H1 (cell line): ENCODE results near the gene CSNK1A1. TPM values are rescaled to one million over a fixed set of nuclear protein-coding genes. Genes with fewer than 3 reads are reported as not detected.

Experiments
- CTCF ChIA-PET: fragments of 300-600 bp; sonication (Branson Sonifier 250); formaldehyde crosslinking; loops from one replicate; lab custom pipeline; 2021; ENCODE audit not compliant: partially characterized antibody; lab: Charles Lee
- POLR2A ChIA-PET: fragments of 300-600 bp; sonication (Branson Sonifier 250); formaldehyde crosslinking; loops from one replicate; lab custom pipeline; 2021; ENCODE audit warnings: inconsistent platforms; ENCODE audit not compliant: partially characterized antibody; lab: Charles Lee
- DNase-seq, 2 experiments: peaks; one replicate each; pipeline versions ENCODE4 v3.0.0 to v3.0.0-alpha.2; 2010 to 2022; ENCODE audit warnings: low spot score in 2 of 2, low read depth in 1 of 2, mixed read lengths in 1 of 2
- FAIRE-seq: peaks from 2 replicates; lab custom pipeline; 2011; peaks lifted over from hg19 to GRCh38; lab: Jason Lieb, UNC
- H2AFZ ChIP-seq: 2 replicates; pipeline ENCODE4 v1.8.1; 2012; ENCODE audit warnings: low read length, inconsistent platforms
- H2AK5ac ChIP-seq: 2 replicates; pipeline ENCODE4 v1.6.1; 2013; ENCODE audit warnings: low read depth, low read length
- H2BK120ac ChIP-seq: replicated peaks from 2 replicates; pipeline ENCODE3; 2013; ENCODE audit warnings: low read depth, low read length, inconsistent platforms
- H2BK12ac ChIP-seq: 2 replicates; pipeline ENCODE4 v1.6.1; 2013; ENCODE audit warnings: low read depth, low read length
- H2BK15ac ChIP-seq: 2 replicates; pipeline ENCODE4 v1.6.1; 2013; ENCODE audit warnings: low read length
- H2BK20ac ChIP-seq: 2 replicates; pipeline ENCODE4 v1.6.1; 2013; ENCODE audit warnings: low read length
- H2BK5ac ChIP-seq: 2 replicates; pipeline ENCODE4 v1.6.1; 2013; ENCODE audit warnings: low read depth, low read length
- H3K14ac ChIP-seq: 2 replicates; pipeline ENCODE4 v1.6.1; 2013; ENCODE audit warnings: inconsistent platforms; ENCODE audit not compliant: insufficient read length
- H3K18ac ChIP-seq: 2 replicates; pipeline ENCODE4 v1.6.1; 2013; ENCODE audit warnings: low read length; ENCODE audit errors: extremely low read depth
- H3K23ac ChIP-seq: 2 replicates; pipeline ENCODE4 v1.6.1; 2013; ENCODE audit warnings: inconsistent platforms; ENCODE audit not compliant: insufficient read length
- H3K23me2 ChIP-seq: 2 replicates; pipeline ENCODE4 v1.6.1; 2013; ENCODE audit warnings: low read depth, low read length
- H3K27ac ChIP-seq: 2 replicates; pipeline ENCODE4 v1.6.1; 2011; ENCODE audit warnings: low read depth, low read length, inconsistent platforms
- H3K27me3 ChIP-seq, 4 experiments: replicated peaks in 1 of 4; 1 replicate in 1 of 4; 2 replicates in 3 of 4; pipeline versions ENCODE4 v1.6.1 to v1.8.1; 2011 to 2013; ENCODE audit warnings: low read length in 3 of 4, mild to moderate bottlenecking in 3 of 4, inconsistent platforms in 2 of 4, mixed read lengths in 2 of 4, moderate library complexity in 1 of 4; ENCODE audit not compliant: control insufficient read depth in 3 of 4, insufficient read depth in 3 of 4; ENCODE audit errors: extremely low read depth in 1 of 4
- H3K36me3 ChIP-seq, 4 experiments: 2 replicates each; pipeline versions ENCODE4 v1.6.1 to v1.8.1; 2011 to 2013; ENCODE audit warnings: mild to moderate bottlenecking in 4 of 4, low read length in 3 of 4, moderate library complexity in 2 of 4, control low read depth in 1 of 4, inconsistent platforms in 1 of 4; ENCODE audit not compliant: insufficient read depth in 4 of 4, control insufficient read depth in 2 of 4
- H3K4ac ChIP-seq: replicated peaks from 2 replicates; pipeline ENCODE3; 2013; ENCODE audit warnings: low read length, low read depth, mixed read lengths, inconsistent platforms; ENCODE audit not compliant: insufficient read length
- H3K4me1 ChIP-seq, 4 experiments: replicated peaks in 1 of 4; 1 replicate in 1 of 4; 2 replicates in 3 of 4; pipeline versions ENCODE4 v1.6.1 to v1.8.1; 2011 to 2013; ENCODE audit warnings: low read length in 3 of 4, inconsistent platforms in 2 of 4, mixed read lengths in 1 of 4; ENCODE audit not compliant: insufficient read depth in 4 of 4, control insufficient read depth in 3 of 4
- H3K4me2 ChIP-seq, 2 experiments: 2 replicates each; pipeline versions ENCODE4 v1.6.1 to v1.8.1; 2011 to 2013; ENCODE audit warnings: low read depth in 2 of 2, low read length in 2 of 2, control low read depth in 1 of 2, inconsistent platforms in 1 of 2, mild to moderate bottlenecking in 1 of 2; ENCODE audit not compliant: insufficient read depth in 1 of 2
- H3K4me3 ChIP-seq, 4 experiments: fragments of 200-600, 300-600 bp in 1 of 4; sonication (generic), shearing (Covaris generic), sonication (Bioruptor Twin) in 1 of 4; 2 replicates each; pipeline versions ENCODE4 v1.5.1 to v1.8.1; 2011 to 2016; ENCODE audit warnings: low read length in 4 of 4, low read depth in 3 of 4, control low read depth in 2 of 4, inconsistent platforms in 2 of 4, mild to moderate bottlenecking in 2 of 4, mixed read lengths in 1 of 4, moderate library complexity in 1 of 4; ENCODE audit not compliant: insufficient read depth in 2 of 4; ENCODE audit errors: extremely low read depth in 1 of 4
- H3K56ac ChIP-seq: replicated peaks from 2 replicates; pipeline ENCODE3; 2013; ENCODE audit warnings: low read depth, mild to moderate bottlenecking, mixed read lengths, low read length, inconsistent platforms; ENCODE audit not compliant: insufficient read length
- H3K79me1 ChIP-seq: 2 replicates; pipeline ENCODE4 v1.6.1; 2013; ENCODE audit warnings: low read depth, low read length, control low read depth
- H3K79me2 ChIP-seq, 2 experiments: 2 replicates each; pipeline versions ENCODE4 v1.6.1 to v1.8.1; 2012 to 2013; ENCODE audit warnings: low read length in 2 of 2, mild to moderate bottlenecking in 2 of 2, inconsistent platforms in 1 of 2; ENCODE audit not compliant: insufficient read depth in 2 of 2, control insufficient read depth in 1 of 2
- H3K9ac ChIP-seq, 4 experiments: replicated peaks in 1 of 4; 1 replicate in 1 of 4; 2 replicates in 3 of 4; pipeline versions ENCODE4 v1.6.1 to v1.8.1; 2011 to 2013; ENCODE audit warnings: low read depth in 3 of 4, low read length in 3 of 4, control low read depth in 2 of 4, mild to moderate bottlenecking in 2 of 4, moderate library complexity in 2 of 4, inconsistent platforms in 1 of 4; ENCODE audit errors: extremely low read depth in 1 of 4
- H3K9me3 ChIP-seq, 2 experiments: 2 replicates each; pipeline versions ENCODE4 v1.6.1 to v1.8.1; 2012 to 2013; ENCODE audit warnings: mild to moderate bottlenecking in 2 of 2, moderate library complexity in 2 of 2, control low read depth in 1 of 2, inconsistent platforms in 1 of 2, low read depth in 1 of 2, low read length in 1 of 2, mixed read lengths in 1 of 2; ENCODE audit not compliant: insufficient read depth in 2 of 2
- H4K20me1 ChIP-seq, 2 experiments: replicated peaks in 1 of 2; 2 replicates each; pipeline versions ENCODE3 to v1.8.1; 2011 to 2013; ENCODE audit warnings: inconsistent platforms in 2 of 2, low read length in 2 of 2, mild to moderate bottlenecking in 1 of 2; ENCODE audit not compliant: insufficient read depth in 2 of 2, control insufficient read depth in 1 of 2
- H4K5ac ChIP-seq: 2 replicates; pipeline ENCODE4 v1.6.1; 2013; ENCODE audit warnings: low read length, low read depth, mixed read lengths, inconsistent platforms; ENCODE audit not compliant: insufficient read length
- H4K8ac ChIP-seq: 2 replicates; pipeline ENCODE4 v1.8.0; 2013; ENCODE audit warnings: mild to moderate bottlenecking, moderate library complexity, low read length, inconsistent platforms; ENCODE audit not compliant: insufficient read depth; ENCODE audit errors: extremely low read depth
- H4K91ac ChIP-seq: replicated peaks from 2 replicates; pipeline ENCODE3; 2013; ENCODE audit warnings: low read length, mixed read lengths, inconsistent platforms; ENCODE audit not compliant: insufficient read length
- CHD1 ChIP-seq: IDR thresholded peaks from 2 replicates; pipeline ENCODE4 v1.6.1; 2012; ENCODE audit warnings: low read depth, low read length, improper control_type of control experiment
- CHD2 ChIP-seq: IDR thresholded peaks from 2 replicates; pipeline ENCODE4 v1.6.1; 2012; ENCODE audit warnings: low read length, improper control_type of control experiment
- GTF2F1 ChIP-seq: IDR thresholded peaks from 2 replicates; pipeline ENCODE4 v1.6.1; 2012; ENCODE audit warnings: low read depth, low read length, improper control_type of control experiment, borderline replicate concordance
- HDAC6 ChIP-seq: IDR thresholded peaks from one replicate; pipeline ENCODE4 v1.7.1; 2012; ENCODE audit warnings: low read depth, mild to moderate bottlenecking, inconsistent platforms, low read length, moderate library complexity
- JUND ChIP-seq: IDR thresholded peaks from 2 replicates; pipeline ENCODE4 v1.6.1; 2011; ENCODE audit warnings: mild to moderate bottlenecking, improper control_type of control experiment, low read length
- KDM5A ChIP-seq: fragments of 200-600 bp; IDR thresholded peaks from 2 replicates; pipeline ENCODE4 v1.7.1; 2012; ENCODE audit warnings: mild to moderate bottlenecking, low read length, inconsistent platforms, mixed read lengths
- POU5F1 ChIP-seq: IDR thresholded peaks from 2 replicates; pipeline ENCODE4 v1.6.1; 2011; ENCODE audit warnings: low read depth, mild to moderate bottlenecking, low read length, moderate library complexity
- RFX5 ChIP-seq: IDR thresholded peaks from 2 replicates; pipeline ENCODE4 v1.6.1; 2011; ENCODE audit warnings: low read depth, low read length, improper control_type of control experiment, borderline replicate concordance
- RNF2 ChIP-seq: fragments of 200-900, 300-1000 bp; sonication (generic); IDR thresholded peaks from 2 replicates; pipeline ENCODE4 v1.7.1; 2016; ENCODE audit warnings: borderline replicate concordance, low read depth, mild to moderate bottlenecking, antibody characterized with exemption, low read length; ENCODE audit not compliant: poor library complexity, severe bottlenecking; ENCODE audit errors: missing control alignments
- SP1 ChIP-seq: IDR thresholded peaks from 2 replicates; pipeline ENCODE4 v1.6.1; 2011; ENCODE audit warnings: low read depth, low read length
- SP2 ChIP-seq: IDR thresholded peaks from 2 replicates; pipeline ENCODE4 v1.6.1; 2012; ENCODE audit warnings: mild to moderate bottlenecking, low read length, inconsistent platforms
- SRF ChIP-seq: IDR thresholded peaks from 2 replicates; pipeline ENCODE4 v1.6.1; 2011; ENCODE audit warnings: mild to moderate bottlenecking, low read depth, low read length, moderate library complexity
- SUZ12 ChIP-seq: fragments of 200-600 bp; sonication (generic); IDR thresholded peaks from 2 replicates; pipeline ENCODE4 v1.6.1; 2012; ENCODE audit warnings: mild to moderate bottlenecking, inconsistent platforms, low read length, moderate library complexity, mixed read lengths
- TBP ChIP-seq: IDR thresholded peaks from 2 replicates; pipeline ENCODE4 v1.6.1; 2011; ENCODE audit warnings: low read depth, low read length, improper control_type of control experiment
- WGBS, 2 experiments: shearing (Covaris generic) in 1 of 2; methylation state at CpG; one replicate each; pipeline versions ENCODE4 v1.1.6 to v1.1.7; 2013 to 2015; ENCODE audit warnings: low lambda C conversion rate in 2 of 2, mixed read lengths in 2 of 2, inconsistent platforms in 1 of 2, low coverage in 1 of 2, missing lambda C conversion rate in 1 of 2; ENCODE audit not compliant: insufficient replicate concordance in 2 of 2, insufficient coverage in 1 of 2, insufficient read length in 1 of 2; ENCODE audit errors: extremely low coverage in 1 of 2, missing lambda C conversion rate in 1 of 2; 5-methylcytosine and 5-hydroxymethylcytosine counted together
- polyA plus RNA-seq, 7 experiments: library from polyadenylated mRNA; depleted of rRNA in 3 of 7; stranded (reverse) in 5 of 7; unstranded in 2 of 7; fragments of >200 nt in 5 of 7; fragments of 200-250 nt in 2 of 7; gene quantifications; 1 replicate in 5 of 7; 2 replicates in 1 of 7; 4 replicates in 1 of 7; pipeline versions ENCODE4 v1.2.1 to v1.2.3, GENCODE V29; 2011 to 2013; ENCODE audit warnings: missing spikeins in 2 of 7, mixed read lengths in 2 of 7
- total RNA-seq: library from RNA; stranded (reverse); fragmentation: NEBNext Ultra II Directional; extraction: Animal tissue kit (Norgen Biotek cat#: 25700); gene quantifications from 2 replicates; pipeline ENCODE4 v1.2.1, GENCODE V29; 2021

Gene CSNK1A1
- total and polyA plus RNA-seq, 2 of the 8 experiments (the other 6 are each of a cell fraction or from before 2014, with no cell fraction given), result 61.2 to 244 TPM

DNA sequence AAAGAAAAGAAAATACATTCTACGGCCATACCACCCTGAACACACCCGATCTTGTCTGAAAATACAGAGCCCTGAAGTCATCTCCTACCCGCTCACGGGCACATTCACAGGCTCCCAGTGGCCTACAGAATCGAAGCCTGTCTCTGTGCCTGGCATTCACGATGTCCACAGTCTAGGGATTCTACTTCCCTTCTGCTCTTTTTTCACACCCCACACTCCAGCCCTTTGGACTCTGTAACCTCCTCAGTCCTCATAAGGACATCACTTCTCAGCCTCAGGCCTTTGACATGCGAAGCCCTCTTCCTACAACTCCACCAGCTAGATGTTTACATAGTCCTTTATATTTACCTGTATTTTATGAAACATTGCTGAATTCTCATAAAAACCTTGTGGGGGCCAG lies 77.8 kb downstream of the CSNK1A1 start:
- H3K18ac ChIP-seq, result no peak overlapping the region
- 0 out of 7 replicates have a peak, but pooled peaks cover 0 to 2% (median 0%) of the 10 kb centered on the region in 4 experiments for H3K4me1 ChIP-seq

More for the DNA sequence above, 77.8 kb downstream of the CSNK1A1 start:
- no peak overlapping the region for H3K4me3 ChIP-seq
- H3K14ac ChIP-seq, result no peak overlapping the region
- no peaks in the 10 kb centered on the region for H3K9me3 ChIP-seq
- POLR2A ChIA-PET, result no interaction called here
- H3K56ac ChIP-seq, result no peak overlapping the region
- H2BK5ac ChIP-seq, result no peak overlapping the region
- no peak overlapping the region for H3K4me2 ChIP-seq
- no peak overlapping the region for H2BK15ac ChIP-seq
- CTCF ChIA-PET, result interaction anchor here (0.6 to 2.7 kb wide), 9 partner anchors 9 to 102 kb away, joined by 3 to 14 read pairs (median 4); no protein-coding TSS in a partner anchor
- no peak overlapping the region for H4K91ac ChIP-seq
- no peak for FAIRE-seq
- TF ChIP-seq TBP (no peak), SP2 (no peak), GTF2F1 (no peak), CHD2 (no peak), SP1 (no peak), RFX5 (no peak), KDM5A (no peak), RNF2 (no peak), SUZ12 (no peak), SRF (no peak), CHD1 (no peak), JUND (no peak), HDAC6 (no peak), POU5F1 (no peak)
- no peak overlapping the region for H3K27ac ChIP-seq
- H2BK120ac ChIP-seq, result no peak overlapping the region
- no peak overlapping the region for H2AFZ ChIP-seq
- no peaks in the 10 kb centered on the region for H3K79me2 ChIP-seq
- H4K8ac ChIP-seq, result no peak overlapping the region
- no peak overlapping the region for H2BK12ac ChIP-seq
- no peaks in the 10 kb centered on the region for H3K27me3 ChIP-seq
- H4K20me1 ChIP-seq, result no peaks in the 10 kb centered on the region
- no peaks in the 10 kb centered on the region for H3K79me1 ChIP-seq
- no peak overlapping the region for H3K4ac ChIP-seq
- H3K36me3 ChIP-seq, result no peaks in the 10 kb centered on the region
- no peak overlapping the region for H2BK20ac ChIP-seq
- H4K5ac ChIP-seq, result no peak overlapping the region
- no peak overlapping the region for H3K23ac ChIP-seq
- no peak overlapping the region for H2AK5ac ChIP-seq
- DNase-seq, result no peak
- H3K23me2 ChIP-seq, result no peaks in the 10 kb centered on the region
- H3K9ac ChIP-seq, result no peak overlapping the region
- WGBS, 2 experiments, result 92% methylated on average over 7 of the region's 7 CpGs; no CpG with 5 or more reads in 1 of the 2 experiments
